SW 1271 (cell line): ENCODE data around the gene RAP1GAP.
"Not testable (repeated sequence)": the region's sequence is repeated elsewhere in the genome, so short reads cannot be mapped to it uniquely, and the experiment has no call there.

Experiments
- DNase-seq, 2 experiments: peaks; one replicate each; lab custom pipeline; 2025; lab: John Stamatoyannopoulos, UW

The RAP1GAP gene

GRCh38 chr1:21677168-21677567 is 8.0 kb upstream of the RAP1GAP start:
- DNase-seq: no peak

- no peak for DNase-seq
Observed at GRCh38 chr1:21674957-21675356, 5.8 kb upstream of the RAP1GAP start.

DNA sequence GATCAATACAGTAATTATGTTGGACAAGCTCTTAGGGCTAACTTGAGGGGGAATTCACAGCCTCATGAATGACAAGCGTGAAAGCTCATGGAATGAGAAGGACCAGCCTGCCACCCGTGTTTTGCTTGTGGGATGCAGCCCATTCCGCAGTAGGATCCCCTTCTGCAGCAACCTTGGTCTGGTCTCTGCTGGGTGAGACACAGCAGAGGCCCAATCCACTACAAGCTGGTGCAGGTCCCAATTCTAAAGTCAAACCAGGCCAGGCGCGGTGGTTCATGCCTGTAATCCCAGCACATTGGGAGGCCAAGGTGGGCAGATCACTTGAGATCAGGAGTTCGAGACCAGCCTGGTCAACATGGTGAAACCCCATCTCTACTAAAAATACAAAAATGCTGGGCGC is 4.7 kb upstream of the RAP1GAP start:
- DNase-seq: not testable (repeated sequence)

- no peak for DNase-seq
Observed at GRCh38 chr1:21673277-21673780, 4.2 kb upstream of the RAP1GAP start.

DNA sequence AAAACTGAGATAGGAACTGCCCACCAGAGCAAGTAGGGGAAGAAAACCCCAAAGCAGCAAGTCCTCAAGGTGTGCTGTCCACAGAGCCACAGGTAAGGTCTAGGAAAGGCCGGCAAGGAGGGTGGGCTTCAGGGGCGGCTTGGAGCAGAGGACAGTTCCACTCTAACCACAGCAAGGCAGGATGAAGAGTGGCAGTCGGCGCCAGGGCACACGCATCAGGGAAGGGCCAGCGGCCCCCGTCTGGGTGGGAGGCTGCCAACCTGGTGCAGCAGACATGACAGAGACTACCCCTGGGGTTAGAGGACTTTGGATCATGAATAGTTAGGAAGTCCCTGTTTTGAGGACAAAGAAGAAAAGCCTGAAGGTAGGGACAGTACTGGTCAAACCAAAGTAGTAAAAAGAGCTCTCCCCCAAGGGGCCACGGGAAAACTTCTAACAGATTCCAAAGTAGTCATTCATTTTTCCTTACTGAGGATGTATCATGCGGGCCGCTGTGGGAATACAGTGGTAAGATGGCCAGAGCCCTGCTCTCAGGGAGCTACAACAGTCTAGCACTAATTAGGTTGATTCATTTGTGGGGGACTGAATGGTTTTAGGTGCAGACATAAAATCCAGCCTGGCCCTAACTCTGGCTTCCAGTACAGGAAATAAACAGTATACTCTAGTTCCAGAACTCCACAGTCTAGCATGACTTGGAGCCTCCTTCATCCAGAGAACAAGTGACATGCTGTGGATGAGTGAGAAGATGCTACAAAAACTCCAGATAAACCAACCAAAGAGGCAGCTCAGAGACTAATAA is 3.5 kb upstream of the RAP1GAP start:
- DNase-seq: no peak

DNA sequence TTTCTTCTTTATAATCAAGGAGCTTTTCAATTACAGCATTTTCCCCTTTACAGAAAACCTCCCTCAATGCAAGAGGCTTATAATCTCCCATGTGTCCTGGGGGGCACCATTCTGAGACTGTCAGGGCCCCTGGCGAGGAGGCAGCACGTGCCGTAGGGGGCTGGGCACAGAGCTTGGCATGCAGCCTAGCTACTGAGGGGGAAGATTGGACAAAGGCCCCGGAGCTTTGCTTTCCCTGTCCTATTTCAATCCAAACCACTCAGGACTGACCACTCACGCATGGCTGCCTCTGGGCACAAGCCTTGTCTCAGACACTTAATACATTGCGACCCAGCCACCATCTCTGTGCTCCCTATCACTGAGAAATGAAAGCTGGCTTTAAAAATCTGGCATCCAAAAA is 2.8 kb upstream of the RAP1GAP start:
- DNase-seq: no peak

DNA sequence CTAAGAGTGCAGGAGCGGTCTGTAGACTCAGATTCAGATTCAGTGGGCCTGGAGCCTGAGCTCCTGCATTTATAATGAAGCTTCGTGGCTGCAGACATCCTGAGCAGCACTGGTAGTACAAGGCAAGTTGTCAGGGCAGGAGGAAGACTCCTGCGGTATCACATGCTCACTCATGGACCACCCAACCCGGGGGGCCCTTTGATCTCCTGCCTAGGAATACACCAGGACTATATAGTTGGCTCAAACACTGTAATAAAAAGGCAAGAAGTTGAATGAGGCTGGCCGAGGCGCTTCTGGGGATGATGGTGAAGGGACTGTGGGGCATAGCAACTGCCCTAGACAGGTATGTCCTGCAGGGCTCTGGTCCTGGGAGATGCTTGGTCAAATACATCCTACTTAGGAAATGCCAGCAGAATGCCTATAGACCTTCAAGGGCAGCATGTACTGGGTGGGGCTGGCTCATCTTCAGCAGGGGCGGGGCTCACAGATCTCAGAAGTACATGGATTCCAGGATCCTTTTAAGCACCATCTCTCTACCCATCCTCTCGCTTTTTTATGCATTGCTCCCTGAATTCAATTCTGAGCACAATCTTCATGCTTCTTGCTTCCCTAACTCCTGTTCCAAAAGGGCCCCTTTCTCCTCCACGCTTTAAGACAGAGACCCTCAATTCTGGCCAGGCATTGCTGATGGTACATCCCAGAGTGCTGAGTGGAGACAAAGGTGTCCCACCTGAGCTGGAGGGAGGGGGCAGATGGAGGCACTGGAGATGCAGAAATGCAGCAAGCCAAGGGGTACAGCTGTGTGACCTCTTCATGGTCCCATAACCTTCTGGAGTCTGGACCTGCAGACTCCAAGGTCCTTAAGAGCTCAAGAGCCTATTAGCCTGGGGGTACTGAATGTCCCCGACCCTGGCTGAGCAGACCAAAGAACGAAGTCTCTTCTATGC is 2.1 kb upstream of the RAP1GAP start:
- DNase-seq: no peak

DNA sequence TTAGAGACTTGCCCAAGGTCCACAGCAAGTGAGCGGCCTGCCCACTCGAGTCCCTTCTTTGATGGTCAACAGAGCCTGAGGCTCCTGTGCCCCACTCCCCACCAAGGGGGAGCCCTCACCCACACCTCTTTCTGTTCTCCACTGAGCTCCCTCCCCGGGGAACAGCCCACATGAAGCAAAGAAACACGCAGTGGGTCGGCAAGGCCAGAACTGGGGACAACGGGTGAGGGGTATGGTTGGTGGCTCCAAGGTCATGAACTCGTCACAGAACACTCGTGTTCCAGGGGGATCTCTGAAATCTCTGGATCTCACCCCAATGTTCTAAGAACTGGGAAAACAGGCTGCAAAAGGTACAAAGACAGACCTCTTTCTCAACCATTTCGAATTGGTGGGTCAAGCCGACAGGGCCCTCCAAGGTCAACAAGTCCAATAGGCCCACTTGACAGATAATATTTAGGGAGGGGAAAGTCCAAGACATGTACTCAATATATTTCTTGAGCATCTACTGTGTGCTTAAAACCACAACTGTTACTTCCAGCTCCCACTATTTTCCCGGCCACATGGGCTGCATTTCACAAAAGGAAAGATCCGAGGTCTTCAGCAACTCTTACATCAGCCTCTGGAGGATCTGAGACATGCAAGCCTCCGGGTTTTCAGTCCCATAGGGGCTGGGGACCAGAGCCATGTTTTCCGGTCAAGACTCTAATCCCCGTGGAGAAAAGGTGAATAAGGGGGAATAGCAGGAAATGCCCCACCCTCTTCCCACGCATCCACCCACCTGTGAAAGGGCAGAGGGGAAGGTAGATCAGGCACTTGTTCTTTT is 1.1 kb upstream of the RAP1GAP start:
- DNase-seq: no peak

GRCh38 chr1:21668951-21669257 is 253 bp downstream of the RAP1GAP start:
- no peak for DNase-seq

DNA sequence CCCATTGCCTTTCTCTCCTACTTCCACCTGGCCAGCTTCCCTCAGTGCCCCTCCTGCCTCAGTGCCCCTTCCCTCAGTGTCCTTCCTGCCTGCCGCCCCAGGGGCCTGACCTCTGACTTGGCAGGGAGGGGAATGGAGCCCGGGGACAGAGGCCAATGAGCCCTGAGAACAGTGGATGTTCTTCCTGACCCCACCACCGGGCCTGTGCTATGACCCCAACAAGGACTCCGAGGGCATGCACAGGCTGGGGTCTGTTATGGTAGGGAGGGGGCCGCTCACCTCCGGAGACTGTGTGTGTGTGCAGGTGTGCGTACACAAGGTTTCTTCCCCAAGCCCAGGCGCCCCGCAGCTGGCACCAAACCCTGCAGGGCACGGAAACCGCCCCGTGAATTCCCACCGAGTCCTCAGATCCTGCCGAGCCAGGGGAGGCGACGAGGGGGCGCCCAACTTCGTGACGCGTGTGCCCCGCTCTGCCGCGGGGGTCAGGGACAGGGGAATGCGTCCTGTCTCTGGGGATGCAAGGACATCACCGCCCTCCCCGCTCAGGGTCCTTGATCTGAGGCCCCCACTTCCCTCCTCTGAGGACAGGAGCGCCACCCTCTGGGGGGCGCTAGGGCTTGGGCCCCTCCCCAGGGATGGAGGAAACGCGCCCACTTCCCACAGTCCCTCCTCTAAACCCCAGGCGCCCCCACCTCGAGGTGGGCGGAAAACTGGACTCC is 766 bp downstream of the RAP1GAP start:
- DNase-seq: no peak

DNA sequence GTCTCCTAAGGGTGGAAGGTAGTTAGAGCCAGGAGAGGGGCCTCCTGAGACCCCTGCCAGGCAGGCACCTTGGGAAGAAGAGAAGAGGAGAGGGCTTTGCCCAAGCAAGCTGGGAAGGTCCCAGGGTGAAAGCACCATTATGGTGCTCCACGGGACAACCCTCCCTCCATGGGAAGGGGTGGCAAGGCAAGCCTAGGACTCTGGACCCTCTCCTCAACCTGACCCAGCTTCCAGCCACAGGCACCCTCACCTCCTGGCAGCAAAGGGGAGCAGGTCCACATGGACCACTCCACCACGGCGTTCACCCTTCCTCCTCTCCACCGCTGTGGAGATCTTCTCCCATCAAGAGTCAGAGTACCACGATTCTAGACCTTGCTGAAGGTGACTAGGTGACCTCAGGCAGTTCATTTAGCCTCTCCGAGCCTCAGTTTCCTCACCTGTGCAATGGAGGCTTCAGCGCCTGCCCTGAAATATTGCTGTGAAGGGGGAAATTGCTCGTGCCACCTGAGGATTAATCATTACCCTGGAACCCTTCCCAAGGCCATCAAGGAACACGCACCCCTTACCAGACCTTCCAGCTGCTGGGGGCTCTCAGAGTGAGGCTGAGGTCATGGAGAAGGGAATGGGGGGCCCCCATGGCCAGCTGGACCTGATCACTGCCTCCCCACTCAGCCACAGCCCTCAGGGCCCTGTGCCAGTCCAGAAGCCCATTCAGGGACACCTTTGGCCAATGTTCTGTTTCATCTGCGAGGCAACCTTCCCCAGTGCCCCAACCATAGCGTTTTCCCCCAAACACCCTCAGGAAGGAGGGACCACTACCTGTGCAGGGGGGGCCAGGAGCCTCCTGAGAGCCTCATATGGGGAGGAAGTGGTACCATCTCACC is 1.6 kb downstream of the RAP1GAP start:
- DNase-seq: no peak

GRCh38 chr1:21666576-21667320 is 2.4 kb downstream of the RAP1GAP start:
- DNase-seq: no peak

DNA sequence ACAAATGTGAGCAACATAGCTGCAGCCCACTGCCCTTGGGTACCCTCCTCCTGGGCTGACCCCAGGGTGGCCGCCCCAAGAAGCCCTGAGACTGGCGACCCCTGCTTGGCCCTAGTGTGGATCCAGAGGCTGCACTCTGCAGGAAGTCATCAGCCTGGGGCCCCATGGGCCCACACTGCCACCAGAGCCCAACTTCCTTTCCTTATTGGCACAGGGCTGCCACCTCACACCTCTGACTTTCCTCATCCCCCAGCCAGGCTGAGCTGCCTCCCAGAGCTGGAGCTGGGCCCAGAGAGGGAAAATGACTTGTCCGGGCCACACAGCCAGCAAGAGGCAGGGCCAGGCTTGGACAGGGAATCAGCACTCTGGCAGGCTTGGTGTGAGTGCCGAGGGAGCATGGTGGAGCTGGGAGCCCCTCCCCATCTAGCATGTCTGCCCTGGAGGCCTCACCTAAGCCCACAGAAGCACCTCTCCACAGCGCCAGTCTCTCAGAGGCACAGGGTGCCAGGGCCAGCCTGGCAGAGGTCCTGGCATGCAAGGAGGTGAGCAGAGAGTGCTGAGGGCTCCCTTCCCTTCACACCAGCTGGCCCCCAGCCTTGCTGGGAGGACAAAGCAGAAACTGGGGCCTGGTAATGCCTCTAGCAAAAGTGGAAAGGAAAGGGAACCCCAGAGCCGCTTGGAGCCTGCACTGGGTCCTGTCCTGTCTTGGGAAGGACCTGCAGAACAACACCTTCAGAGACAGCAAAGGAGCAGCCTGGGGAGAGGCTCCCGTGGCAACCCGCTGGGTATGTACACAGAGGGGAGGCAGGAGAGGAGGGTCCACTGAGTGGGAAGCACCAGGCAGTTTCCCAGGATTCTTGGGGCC is 3.2 kb downstream of the RAP1GAP start:
- DNase-seq: no peak

- no peak for DNase-seq
Observed at GRCh38 chr1:21664806-21665588, 4.2 kb downstream of the RAP1GAP start.

DNA sequence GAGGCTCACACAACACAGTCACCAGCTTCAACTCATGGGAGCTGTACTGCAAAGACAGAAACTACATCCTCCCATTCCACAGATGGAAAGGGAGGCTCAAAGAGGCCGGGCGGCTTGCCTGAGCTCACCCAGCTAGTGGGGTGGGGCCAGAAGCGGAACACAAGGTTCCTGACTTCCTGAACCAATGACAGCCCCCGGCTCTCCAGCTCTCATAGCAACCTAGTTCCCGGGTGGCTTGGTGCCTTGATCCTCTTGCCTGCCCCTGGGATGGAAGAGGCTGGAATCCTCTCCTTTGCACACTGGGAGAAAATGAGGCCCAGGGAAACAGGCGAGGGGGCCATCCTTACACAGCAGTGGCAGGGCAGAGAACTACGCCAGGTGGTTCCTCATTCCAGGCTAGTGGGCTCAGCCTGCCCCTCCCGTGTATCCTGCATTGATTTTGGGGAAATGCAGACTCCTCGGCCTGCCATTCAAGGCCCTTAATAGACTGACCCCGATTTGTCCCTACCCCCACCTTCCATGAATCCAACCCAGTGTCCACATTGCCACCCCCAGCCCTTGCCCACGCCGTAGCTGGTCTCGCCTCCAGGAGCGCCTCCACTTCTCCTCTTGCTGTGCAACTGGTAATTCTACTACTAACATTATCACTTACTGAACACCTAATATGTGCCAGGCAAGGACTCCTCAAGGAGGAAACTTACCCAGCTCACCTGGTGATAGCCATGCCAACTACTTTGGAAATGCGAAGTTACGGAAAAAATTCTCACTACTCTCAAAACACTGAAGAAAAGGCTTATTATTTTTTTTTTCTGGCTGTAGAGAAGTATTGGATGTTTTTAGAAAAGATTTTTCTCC is 5.0 kb downstream of the RAP1GAP start:
- no peak for DNase-seq

DNA sequence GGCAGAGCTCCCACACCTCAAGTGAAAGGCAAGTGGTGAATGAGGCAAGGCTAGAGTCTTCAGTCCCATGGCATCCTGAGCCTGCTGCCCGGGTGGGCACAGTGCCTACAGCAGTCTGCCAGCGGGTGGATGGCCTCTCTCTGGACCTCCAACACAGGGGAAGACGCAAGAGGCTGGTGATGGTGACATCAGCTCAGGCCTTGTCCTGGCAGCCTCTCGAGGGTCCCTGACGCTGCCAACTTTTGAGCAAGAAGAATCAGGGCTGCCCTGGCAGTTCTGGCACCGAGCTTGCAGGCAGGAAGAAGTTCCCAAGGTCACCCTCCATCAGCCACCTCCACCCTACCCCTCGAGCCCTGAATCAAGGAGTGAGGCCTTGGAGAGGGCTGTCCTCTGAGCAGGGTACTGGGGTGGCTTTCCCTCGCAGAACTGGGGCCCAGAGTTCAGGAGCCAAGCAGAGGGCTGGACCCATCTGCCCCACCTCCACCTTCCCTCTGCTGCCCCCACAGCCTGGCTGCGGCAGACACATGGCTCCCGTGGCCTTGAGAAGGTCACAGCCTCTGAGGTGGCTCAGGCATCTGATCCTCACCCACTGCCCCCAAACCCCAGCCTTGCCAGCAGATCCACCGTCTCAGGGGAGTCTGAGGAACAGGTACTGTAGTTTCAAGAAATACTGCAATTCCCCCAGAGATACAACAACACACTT is 5.8 kb downstream of the RAP1GAP start:
- no peak for DNase-seq
